ENCODE data around the gene LPCAT2.

GRCh38 chr16:55605754-55606336 lies 97.0 kb downstream of the LPCAT2 start:
- TF ChIP-seq CTCF (IDR thresholded peaks at IDR 0.05; ENCODE audit: poor library complexity, severe bottlenecking) (no peak), SMC3 (conservative IDR thresholded peaks at IDR 0.05; ENCODE audit: poor library complexity) (no peak), RAD21 (conservative IDR thresholded peaks at IDR 0.05) (no peak), EZH2 (IDR thresholded peaks at IDR 0.05; ENCODE audit: borderline replicate concordance, insufficient read depth, low read length, poor library complexity, severe bottlenecking) (no peak)

All from neural cell (in vitro differentiated cells).